ENCODE results near the gene KRT26.

- TF ChIP-seq ZNF274 (IDR thresholded peaks at IDR 0.05; ENCODE audit: borderline replicate concordance, extremely low read depth, low read length) (no peak), GABPA (IDR thresholded peaks at IDR 0.05; ENCODE audit: borderline replicate concordance, insufficient read depth, low read length) (no peak), EP300 (IDR thresholded peaks at IDR 0.05; ENCODE audit: borderline replicate concordance in 1 of 2, low read depth in 2 of 2, low read length in 2 of 2) (no peak), TEAD4 (IDR thresholded peaks at IDR 0.05; ENCODE audit: low read depth, low read length) (no peak), POLR2A (IDR thresholded peaks at IDR 0.05; ENCODE audit: control extremely low read depth in 1 of 2, low read depth in 2 of 2, low read length in 2 of 2) (no peak), JUND (IDR thresholded peaks at IDR 0.05; ENCODE audit: low read length) (no peak), POLR2AphosphoS5 (IDR thresholded peaks at IDR 0.05; ENCODE audit: low read depth, low read length) (no peak), RBBP5 (IDR thresholded peaks at IDR 0.05; ENCODE audit: borderline replicate concordance, low read depth, low read length) (no peak), TCF12 (IDR thresholded peaks at IDR 0.05; ENCODE audit: low read depth, low read length) (no peak)
- TF ChIP-seq, protein P1, sequence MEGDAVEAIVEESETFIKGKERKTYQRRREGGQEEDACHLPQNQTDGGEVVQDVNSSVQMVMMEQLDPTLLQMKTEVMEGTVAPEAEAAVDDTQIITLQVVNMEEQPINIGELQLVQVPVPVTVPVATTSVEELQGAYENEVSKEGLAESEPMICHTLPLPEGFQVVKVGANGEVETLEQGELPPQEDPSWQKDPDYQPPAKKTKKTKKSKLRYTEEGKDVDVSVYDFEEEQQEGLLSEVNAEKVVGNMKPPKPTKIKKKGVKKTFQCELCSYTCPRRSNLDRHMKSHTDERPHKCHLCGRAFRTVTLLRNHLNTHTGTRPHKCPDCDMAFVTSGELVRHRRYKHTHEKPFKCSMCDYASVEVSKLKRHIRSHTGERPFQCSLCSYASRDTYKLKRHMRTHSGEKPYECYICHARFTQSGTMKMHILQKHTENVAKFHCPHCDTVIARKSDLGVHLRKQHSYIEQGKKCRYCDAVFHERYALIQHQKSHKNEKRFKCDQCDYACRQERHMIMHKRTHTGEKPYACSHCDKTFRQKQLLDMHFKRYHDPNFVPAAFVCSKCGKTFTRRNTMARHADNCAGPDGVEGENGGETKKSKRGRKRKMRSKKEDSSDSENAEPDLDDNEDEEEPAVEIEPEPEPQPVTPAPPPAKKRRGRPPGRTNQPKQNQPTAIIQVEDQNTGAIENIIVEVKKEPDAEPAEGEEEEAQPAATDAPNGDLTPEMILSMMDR (IDR thresholded peaks at IDR 0.05; ENCODE audit: control extremely low read depth in 1 of 3, insufficient read depth in 1 of 3, low read depth in 1 of 3, low read length in 3 of 3), result no peak
- TF ChIP-seq, protein P2, sequence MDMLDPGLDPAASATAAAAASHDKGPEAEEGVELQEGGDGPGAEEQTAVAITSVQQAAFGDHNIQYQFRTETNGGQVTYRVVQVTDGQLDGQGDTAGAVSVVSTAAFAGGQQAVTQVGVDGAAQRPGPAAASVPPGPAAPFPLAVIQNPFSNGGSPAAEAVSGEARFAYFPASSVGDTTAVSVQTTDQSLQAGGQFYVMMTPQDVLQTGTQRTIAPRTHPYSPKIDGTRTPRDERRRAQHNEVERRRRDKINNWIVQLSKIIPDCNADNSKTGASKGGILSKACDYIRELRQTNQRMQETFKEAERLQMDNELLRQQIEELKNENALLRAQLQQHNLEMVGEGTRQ (IDR thresholded peaks at IDR 0.05; ENCODE audit: low read length), result no peak
- TF ChIP-seq, protein P3, sequence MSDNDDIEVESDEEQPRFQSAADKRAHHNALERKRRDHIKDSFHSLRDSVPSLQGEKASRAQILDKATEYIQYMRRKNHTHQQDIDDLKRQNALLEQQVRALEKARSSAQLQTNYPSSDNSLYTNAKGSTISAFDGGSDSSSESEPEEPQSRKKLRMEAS (IDR thresholded peaks at IDR 0.05), result no peak
These were observed 47.6 kb upstream of the KRT26 start for GRCh38 chr17:40819528-40820125.
